Stimulated activated CD4-positive, alpha-beta T cell treated with anti-CD3 and anti-CD28 coated beads, Interleukin-1b, Interleukin-23, amount 100 ng/mL, for 1 hour (primary cell): Measurements from ENCODE around the gene HIPK2.

ENCODE experiments used
- DNase-seq, 2 donors: peaks; one replicate each; pipeline ENCODE4 v3.0.0-alpha.2; 2020; ENCODE audit warnings: low read depth in 2 of 2

Gene HIPK2

DNA sequence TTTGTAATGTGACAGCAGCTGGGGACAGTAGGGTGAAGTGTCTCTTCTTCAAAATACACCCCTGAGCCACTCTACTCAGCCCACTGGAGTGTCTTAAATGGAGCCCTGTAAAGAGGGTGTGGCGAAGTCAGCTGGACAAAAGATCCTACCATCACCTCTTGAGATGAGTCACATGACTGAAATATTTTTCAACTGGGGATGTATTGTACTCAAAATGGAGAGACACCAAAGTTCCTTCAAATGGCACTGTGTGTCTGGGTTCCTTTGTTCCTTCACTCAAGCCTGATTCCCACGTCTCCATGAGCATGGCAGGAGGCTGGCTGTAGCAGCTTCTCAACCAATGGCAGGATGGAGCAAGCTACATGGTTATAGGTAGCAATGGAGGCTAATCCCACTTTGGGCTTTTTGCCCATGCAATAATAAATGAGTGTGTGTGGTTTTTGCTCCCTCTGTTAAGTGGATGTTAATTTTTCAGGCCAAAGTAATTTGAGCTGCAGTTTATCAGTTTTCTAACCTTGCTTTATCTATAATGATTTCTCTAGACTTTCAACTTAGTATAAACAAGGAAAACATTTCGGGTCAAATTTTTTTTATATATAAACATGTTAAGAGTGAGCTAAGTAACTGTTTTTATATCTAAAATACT lies 186.1 kb downstream of the HIPK2 start:
- DNase-seq, result no peak

DNA sequence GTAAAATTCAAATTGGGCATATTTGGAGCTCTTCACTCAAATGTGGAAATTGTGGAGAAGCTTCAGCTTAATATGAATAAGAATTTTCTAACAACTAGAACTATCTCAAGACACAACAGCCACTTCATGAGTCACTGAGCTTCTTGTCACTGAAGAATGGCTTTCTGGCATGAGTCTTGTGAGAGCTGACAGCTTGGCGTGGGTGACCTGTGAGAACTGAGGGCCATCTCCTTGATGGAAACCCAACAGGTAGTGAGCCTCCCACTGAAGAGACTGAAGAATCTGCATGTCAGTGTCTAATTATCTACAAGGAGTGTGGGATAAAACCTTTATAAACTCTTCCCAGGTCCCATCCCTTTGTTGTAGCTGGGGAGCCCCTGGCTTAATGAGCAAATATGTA lies 188.3 kb downstream of the HIPK2 start:
- no peak for DNase-seq

DNA sequence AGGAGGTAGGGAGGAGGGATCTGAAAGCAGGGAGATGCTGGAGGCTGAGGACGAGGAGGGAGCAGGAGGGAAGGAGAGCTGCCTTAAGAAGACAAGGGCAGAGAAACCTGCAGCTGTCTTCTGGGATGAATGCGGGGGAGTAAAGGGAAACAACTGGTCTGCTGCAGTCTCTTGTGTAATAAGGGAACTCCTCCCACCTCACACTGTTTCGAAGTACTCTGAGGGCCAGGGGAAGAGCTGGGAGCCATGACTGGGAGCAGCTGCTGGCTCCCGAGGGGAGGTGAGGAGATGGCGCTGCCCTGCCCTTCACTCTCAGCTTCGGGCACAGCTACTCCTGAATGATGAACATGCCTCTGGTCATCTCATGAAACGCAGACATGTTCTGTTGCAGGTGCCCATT lies 189.2 kb downstream of the HIPK2 start:
- no peak for DNase-seq

DNA sequence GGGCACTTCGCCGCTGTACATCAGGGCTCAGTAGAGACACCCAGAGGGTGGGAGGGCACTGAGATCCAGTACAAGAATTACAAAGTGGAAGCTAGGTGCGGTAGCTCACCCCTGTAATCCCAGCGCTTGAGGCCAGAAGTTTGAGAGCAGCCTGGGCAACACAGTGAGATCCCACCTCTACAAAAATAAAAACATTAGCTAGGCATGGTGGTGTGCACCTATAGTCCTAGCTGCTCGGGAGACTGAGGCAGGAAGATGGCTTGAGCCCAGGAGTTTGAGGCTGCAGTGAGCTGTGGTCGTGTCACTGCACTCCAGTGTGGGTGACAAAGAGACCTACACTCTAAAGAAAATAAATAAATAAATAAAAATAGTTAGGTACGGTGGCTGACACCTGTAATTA lies 190.3 kb downstream of the HIPK2 start:
- no peak for DNase-seq

DNA sequence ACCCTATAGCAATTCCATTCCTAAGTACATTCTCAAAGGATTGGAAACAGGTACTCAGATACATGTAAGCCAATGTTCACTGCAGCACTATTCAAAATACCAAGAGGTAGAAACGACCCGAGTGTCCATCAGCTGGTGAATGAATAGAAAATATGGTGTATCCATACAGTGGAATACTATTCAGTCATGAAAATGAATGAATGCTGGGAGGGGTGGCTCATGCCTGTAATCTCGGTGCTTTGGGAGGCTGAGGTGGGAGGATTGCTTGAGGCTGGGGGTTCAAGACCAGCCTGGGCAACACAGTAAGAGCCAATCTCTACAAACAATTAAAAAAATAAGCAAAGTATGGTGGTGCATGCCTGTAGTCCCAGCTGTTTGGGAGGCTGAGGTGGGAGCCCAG lies 191.5 kb downstream of the HIPK2 start:
- no peak for DNase-seq

DNA sequence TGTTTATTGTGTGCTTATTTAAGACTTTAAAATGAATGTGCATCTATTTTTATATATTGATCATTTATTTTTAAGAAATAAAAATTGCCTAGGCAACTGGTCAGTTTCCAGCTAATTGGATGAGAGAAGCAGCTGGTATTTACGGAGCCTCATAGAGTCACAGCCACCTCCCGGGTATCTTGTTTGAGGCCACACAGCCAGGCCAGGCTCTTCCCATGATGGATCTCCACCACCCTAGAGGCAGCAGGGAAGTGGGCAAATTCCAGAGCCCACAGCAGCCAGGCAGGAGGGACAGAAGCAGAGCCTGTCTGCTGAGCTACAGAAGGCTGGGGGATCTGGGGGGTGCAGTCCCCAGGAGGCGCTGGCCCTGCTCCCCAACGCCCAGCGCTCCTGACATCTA lies 192.8 kb downstream of the HIPK2 start:
- DNase-seq, result no peak

DNA sequence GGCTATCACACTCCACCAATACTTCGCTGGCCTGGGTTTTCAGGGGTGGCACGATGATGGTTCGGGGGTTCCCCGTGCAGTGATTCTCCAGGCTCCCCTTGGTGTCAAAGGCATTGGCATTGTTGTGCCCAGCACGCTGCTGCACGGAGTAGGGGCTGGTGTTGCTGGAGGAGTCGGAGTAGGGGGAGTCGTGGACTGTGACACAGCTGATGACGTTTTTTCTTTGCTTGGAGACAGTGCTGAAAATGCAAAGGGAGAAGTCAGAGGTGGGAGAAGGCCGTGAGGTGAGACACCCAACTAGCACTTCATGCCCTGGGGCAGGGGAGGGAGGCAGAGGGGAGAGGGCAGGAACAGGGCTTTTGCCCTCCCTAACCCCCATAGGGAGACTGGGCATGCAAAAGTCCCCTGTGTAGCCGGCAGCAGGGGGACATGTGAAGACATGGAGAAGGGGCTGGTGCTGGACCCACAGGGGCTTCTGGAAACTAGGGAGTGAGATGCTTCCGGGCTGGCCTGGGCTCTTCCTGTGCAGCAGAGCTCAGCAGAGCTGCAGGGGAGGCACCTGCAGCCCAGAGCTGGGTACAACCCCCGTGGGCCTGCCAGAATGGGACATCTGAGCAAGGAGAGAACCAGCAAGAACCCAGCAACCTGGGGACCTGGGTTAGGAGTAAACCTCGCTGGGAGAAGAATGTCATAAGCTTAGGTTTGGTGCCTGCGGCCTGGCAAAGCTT lies 193.8 kb downstream of the HIPK2 start:
- no peak for DNase-seq

DNA sequence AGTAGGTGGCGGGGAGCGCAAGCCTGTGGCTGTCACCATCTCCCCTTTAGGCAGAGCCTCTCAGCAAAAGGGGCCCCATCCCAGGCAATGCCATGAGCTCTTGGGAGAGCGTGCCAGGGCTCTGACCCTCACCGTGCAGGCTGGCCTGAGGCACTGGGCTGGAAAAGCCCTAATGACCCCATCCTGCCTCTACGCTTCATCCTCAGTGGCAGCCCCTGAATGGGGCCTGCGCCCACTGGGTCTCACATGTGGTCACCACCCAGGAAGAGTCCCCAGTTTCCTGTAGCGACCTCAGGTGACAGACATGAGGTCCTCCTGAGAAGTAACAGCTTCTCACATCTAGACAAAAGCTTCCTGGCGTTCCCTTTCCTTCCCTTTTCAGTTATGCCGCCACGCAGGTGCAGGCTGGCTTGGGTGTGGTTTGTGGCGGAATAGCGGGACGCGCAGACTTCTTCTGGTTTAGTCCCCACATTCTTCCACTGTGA lies 195.1 kb downstream of the HIPK2 start:
- no peak for DNase-seq

DNA sequence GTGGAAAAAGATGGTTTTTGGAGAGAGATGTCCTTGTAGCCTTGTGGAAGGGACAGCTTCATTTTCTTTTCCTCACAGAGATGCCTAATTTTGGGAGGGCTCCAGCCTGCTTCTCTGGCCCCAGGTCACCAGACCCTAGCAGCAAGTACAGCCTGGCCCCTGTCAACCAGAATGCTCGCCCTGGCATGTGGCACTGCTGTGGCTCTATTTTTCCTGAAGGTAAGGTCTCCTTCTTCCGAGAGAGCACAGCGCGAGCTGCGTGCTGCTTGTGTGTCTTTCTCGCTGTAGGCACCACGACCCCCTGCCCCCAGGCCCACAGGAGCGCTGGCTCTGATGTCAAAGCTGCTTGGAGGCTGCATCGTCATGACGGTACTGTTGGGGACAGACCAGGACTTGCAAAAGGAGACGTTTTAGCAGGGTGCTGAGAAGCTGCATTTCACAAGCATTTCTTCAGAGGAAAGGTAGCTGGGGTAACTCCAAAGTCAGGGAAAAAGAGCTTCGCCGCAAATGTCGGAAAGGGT lies 195.6 kb downstream of the HIPK2 start:
- DNase-seq, result no peak

DNA sequence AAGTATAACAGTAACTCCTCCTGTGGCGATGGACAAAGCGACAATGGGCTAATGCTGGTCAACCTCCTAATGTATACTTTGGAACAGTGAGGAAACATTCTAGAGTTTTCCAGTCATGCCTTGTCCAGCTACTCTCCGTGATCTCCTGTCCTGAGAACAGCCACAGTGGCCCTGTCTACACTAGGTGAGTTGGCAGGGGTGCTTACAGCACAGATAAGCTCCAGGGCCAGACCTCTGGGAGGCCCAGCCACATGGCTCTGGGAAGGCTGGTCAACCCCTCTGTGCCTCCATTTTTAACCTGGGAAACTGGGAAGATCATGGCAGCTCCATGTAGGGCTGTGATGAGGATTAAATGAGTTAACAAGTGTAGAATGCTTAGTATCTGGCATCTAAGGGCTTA lies 197.4 kb downstream of the HIPK2 start:
- no peak for DNase-seq

DNA sequence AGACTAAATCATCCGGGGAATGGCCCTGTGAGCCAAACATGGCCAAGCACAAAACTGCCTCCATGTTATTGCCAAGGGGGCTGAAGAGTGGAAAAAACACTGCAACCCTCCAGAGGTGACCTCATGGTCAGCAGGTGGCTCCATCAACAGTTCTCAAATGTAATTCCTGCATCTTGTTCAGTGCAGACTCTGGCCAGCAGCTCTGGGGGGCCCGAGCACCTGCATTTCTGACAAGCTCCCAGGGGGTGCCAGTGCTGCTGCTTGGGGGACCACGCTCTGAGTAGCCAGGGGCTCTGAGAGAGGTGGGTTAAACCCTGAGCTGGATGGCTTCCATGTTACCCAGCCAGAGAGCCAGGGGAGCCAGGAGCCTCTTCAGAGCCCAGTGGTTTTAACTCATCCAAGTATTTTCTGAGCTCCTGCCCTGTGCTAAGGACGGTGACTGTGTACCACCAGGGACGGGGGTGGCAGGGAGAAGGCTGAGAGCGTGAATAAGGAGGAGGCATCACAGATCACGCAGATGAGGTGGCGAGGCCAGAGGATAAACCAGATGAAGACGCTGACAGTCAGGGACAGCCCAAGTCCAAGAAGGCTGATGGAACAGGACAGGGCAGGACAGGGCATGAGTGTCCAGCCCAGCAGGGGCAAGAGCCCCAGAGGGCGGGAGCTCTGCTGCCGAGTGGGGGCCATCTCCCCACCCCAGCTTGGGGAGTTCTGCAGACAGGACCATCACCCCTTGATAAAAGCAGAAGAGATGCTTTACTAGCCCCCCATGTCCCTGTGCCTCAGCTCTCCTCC lies 201.4 kb downstream of the HIPK2 start:
- no peak for DNase-seq

DNA sequence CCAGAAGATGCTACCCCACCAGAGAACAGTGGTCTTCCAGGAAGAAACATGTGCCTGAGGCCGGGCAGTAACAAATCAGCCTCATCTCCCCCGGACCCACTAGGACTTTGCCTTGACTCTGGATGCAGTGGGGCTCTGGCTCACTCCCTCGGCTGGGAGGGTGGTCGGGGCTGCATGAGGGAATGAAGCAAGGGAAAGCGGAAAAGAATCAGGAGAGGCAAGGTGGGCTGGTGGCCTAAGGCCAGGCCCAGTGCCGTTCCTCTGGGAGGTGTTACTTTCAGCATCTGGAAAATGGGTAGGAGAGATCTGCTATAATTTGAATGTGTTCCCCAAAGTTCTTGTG lies 202.5 kb downstream of the HIPK2 start:
- no peak for DNase-seq

DNA sequence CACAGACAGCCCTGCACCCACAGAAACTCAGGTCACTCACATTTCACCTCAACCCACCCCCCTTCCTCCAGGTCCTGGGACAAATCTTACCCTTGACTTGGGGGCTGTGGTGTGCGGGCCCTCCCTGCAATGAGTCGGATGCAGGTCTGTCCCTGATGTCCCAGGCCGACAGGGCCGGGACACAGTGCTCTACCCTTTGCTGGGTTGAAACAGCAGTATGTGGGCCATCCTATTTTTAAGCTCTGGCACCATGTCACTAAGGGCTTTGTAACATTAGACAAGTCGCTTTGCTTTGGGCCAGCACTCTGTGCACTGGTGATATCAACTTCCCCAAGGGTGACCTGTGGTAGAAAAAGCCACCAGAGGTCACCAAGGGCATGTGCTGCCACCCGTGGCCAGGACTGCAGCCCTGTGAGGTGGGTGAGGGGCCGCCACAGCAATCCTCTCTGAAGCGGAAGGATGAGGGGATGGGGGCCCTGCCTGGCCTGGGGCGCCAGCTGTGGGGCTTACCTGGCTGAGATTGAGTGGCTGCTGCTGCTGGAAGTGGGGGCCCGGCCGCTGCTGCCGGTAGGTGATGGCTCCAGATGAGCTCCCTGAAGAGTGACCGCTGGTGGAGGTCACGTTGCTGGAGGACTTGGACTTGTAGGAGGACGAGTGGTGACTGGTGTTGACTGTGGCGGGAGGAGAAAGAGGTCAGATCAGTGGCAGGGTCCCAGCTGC lies 203.0 kb downstream of the HIPK2 start:
- no peak for DNase-seq

DNA sequence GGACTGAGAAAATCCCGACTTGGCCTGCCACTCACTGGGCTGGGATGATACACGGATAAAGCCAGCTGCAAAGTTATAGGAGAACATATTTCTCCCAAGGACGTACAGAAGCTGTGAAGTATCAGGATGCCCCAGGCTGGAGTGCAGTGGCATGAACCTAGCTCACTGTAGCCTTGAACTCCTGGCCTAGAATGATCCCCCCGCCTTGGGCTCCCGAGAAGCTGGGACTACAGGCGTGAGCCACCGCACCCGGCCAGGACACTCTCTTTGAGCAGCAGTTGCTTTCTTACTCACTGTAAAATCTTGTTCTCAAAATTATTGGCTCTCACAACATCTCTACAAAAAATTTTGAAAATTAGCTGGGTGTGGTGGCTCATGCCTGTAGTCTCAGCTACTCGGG lies 203.9 kb downstream of the HIPK2 start:
- DNase-seq, result no peak

DNA sequence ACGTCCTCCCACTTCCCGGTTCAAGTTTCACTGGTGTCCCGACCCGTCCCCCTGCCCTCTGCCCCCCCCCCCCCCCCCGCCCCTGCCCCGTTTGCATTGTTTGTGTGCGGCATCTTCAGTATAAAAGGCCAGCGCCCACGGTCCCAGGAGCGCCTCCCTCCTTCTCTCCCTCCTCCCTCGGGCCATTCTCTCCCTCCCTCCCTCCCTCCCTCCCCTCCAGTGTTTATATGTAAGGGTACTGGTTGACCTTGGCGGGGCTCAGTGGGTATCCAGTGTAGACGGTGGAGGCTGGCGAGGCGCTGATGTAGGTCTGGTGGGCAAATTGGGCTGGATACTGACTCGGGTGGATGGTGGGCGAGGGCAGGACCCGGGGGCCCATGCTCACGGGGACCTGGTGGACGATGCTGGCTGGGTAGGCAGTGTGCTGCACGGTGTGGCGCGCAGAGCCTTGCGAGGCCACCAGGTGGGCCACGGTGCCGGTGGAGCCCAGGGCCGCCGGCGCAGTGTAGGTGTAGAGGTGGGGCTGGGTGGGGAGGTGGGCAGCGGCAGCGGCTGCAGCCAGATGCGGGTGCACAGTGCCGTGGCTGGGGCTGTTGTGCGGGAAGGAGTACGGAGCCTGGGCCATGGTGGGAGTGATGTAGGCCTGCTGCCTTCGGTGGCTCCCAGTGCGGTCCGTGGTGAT lies 205.0 kb downstream of the HIPK2 start:
- DNase-seq, result no peak

DNA sequence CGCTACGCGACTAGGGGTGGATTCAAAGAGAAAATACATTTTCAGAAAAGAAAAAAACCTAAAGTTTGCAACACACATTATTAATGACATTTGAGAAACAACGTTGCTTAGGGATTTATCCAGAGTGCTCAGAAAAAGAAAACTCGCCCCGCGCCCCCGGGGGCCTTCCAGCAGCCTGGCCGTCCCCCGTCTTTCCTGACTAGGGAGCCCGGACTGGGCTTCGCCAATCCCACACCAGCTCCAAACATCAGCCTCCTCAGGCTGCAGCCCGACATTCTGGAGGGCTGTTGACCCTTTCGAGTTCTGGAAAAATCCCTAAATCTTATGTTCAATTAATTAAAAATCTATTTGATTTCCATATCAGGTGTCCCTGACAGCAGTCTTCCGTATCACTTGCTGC lies 205.7 kb downstream of the HIPK2 start:
- no peak for DNase-seq

DNA sequence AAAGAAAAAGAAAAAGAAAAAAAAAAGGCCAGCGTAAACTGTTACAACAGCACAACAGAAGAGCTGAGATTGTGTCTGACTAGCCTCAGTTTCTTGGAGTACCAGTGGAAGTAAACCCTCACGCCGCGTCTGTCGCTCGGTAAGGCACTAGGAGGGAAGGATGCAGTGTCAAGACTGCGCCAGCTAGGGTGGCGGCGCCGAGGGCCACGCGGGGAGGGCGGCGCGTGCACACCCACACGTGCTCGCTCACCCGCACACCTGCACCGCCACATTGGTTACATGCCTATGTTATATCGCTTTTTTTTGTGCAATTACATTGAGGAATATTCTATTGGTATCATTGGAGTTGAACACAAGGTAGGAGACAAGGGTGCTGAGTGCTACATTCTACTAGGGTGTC lies 206.1 kb downstream of the HIPK2 start:
- no peak for DNase-seq

DNA sequence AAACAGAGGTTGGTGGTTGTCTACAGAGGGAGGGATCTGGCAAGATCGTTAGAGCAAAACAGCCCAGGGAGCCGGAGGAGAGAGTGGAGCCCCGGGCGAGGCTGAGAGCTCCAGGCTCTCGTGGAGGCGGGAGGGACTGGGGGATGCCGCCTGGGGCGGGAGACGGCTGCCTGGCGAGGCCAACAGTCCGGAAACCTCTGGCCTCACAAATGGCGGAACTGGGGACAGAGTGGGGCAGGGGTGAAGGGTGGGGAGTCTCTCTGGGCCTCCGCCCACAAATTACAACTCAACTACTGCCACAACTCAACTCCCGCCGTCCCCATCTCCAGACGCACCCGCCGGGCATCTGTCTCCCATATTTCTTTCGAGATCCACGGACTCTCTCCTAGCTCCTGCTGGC lies 206.6 kb downstream of the HIPK2 start:
- DNase-seq, result no peak

DNA sequence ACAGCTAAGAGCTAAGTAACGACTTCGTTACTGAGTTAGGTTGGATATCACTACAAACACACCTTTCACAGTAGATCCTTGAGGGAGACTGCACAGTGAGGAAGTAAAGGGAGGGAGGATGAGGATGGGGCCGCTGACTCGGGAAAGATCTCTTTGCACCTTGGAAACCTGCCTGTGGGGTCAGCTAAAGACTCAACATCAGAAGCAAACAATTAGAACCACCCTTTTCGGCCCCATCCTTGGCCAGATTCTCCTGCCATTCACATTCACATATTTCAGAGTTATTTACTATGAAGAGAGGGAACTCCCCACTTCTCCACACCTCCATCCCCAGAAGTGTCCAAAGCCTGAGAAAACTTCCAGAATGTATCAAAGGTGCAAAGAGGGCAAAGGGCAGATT lies 207.2 kb downstream of the HIPK2 start:
- no peak for DNase-seq

DNA sequence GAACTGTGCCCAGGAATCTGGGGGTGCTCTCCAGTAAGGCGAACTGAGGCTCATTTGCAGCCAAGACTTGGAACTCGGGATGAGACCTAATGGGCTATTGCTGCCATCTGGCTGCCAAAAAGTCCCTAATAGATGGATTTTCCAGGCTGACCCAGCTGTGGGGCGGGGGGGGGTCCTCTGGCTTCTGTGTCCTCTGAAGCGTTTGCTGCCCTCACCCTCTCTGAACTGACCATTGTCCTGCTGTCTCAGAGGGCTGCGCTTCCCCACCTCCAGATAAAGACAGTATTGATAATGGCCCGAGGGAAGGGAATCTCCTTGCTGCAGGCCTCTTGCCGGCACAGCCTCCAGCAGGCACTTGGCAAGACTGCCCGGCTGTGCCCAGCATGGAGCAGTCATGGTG lies 207.7 kb downstream of the HIPK2 start:
- no peak for DNase-seq

DNA sequence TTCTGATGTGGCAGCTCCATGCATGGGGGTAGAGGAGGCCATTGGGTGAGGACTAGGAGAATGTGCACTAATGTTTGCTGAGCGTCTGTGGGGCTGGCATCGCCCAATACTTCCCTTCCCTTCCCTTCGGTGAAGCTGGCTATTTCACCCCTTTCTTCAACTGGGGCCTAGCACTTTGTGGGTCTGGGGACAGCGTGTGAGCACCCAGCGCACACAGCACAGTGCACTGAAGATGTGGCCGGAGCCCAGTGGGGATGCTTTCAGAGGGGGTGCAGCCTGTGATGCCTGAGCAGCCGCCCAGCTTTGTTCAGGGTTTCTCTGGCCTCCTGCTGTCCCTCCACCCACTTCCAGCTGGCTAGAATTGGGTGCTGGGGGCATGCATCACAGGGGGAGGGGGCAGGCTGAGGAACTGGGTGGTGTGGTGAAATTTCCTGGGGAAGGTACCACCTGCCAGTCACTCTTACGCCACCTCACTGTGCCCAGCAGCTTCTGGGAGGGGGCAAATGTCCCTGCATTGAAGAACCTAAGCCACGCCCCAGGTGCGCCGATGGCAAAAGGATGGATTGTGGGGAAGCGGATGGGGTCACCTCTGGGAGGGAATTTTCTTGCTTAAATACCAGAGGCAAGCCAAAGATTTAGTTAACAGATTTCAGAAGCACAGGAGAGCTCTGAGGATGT lies 208.8 kb downstream of the HIPK2 start:
- no peak for DNase-seq
